ENCODE data around the gene DCAF5. TPM values are rescaled to one million over a fixed set of nuclear protein-coding genes. Genes with fewer than 3 reads are reported as not detected.

Gene DCAF5
- total and polyA plus RNA-seq, 2 donors (not counting 1 experiment from before 2014, with no cell fraction given) = 62.2 to 65.5 TPM

GRCh38 chr14:69004731-69005431, 148.0 kb downstream of the DCAF5 start:
- no peak overlapping the region for H3K9ac ChIP-seq (ENCODE audit: low read length)
- no peak for TF ChIP-seq EZH2 (IDR thresholded peaks at IDR 0.05; ENCODE audit: borderline replicate concordance, insufficient read depth, low read depth, low read length, poor library complexity, severe bottlenecking)
- TF ChIP-seq CTCF (IDR thresholded peaks at IDR 0.05) = no peak
- Mint-ChIP-seq H3K27ac (no peak overlapping the region), H3K4me3 (no peak overlapping the region), H3K9me3 (ENCODE audit: insufficient read depth) (no peaks in the 10 kb centered on the region), H3K4me1 (no peaks in the 10 kb centered on the region), H3K27me3 (peaks cover 22% of the 10 kb centered on the region)
- ATAC-seq (ENCODE audit: low read depth) = no peak
- H3K4me2 ChIP-seq (replicated peaks; ENCODE audit: low read depth, low read length, poor library complexity, severe bottlenecking) = no peak overlapping the region
- no peaks in the 10 kb centered on the region for H3K9me3 ChIP-seq (ENCODE audit: control extremely low read depth in 1 of 3, control insufficient read depth in 2 of 3, insufficient read depth in 1 of 3, low read length in 2 of 3)
- intact Hi-C loops (cut with micrococcal nuclease) = no loop called here
- DNase-seq = no peak
- no peak overlapping the region for H3K27ac ChIP-seq (ENCODE audit: low read length in 2 of 2)
- no peaks in the 10 kb centered on the region for H3K36me3 ChIP-seq (replicated peaks in 1 of 2; ENCODE audit: control extremely low read depth in 1 of 2, control insufficient read depth in 1 of 2, extremely low read depth in 1 of 2, insufficient read depth in 2 of 2, low read length in 1 of 2)
- CTCF ChIA-PET = no interaction called here
- no peak overlapping the region for H2AFZ ChIP-seq (ENCODE audit: insufficient read depth, low read depth, low read length, poor library complexity, severe bottlenecking)
- H4K20me1 ChIP-seq (ENCODE audit: control insufficient read depth, insufficient read depth, low read length, poor library complexity, severe bottlenecking) = no peaks in the 10 kb centered on the region
- 89% methylated on average over 2 of the region's 7 CpGs for WGBS (ENCODE audit: insufficient coverage)
- no peaks in the 10 kb centered on the region for H3K79me2 ChIP-seq (ENCODE audit: control insufficient read depth, insufficient read depth, low read length)
- POLR2A ChIA-PET = no interaction called here
- no peaks in the 10 kb centered on the region for H3K27me3 ChIP-seq (replicated peaks in 1 of 4; ENCODE audit: control extremely low read depth in 1 of 4, control insufficient read depth in 3 of 4, insufficient read depth in 4 of 4, low read length in 3 of 4)
- no peak overlapping the region for H3K4me3 ChIP-seq (ENCODE audit: control extremely low read depth in 1 of 5, extremely low read depth in 1 of 5, insufficient read depth in 1 of 5, low read depth in 2 of 5, low read length in 4 of 5)
- H3K4me1 ChIP-seq (ENCODE audit: control insufficient read depth in 2 of 2, insufficient read depth in 2 of 2, low read length in 2 of 2) = no peaks in the 10 kb centered on the region

GRCh38 chr14:69003626-69004025, 149.3 kb downstream of the DCAF5 start:
- DNase-seq (no peak), ATAC-seq (ENCODE audit: low read depth) (no peak)
- Histone ChIP-seq H4K20me1 (ENCODE audit: control insufficient read depth, insufficient read depth, low read length, poor library complexity, severe bottlenecking) (no peaks in the 10 kb centered on the region), H3K4me2 (replicated peaks; ENCODE audit: low read depth, low read length, poor library complexity, severe bottlenecking) (no peak overlapping the region), H2AFZ (ENCODE audit: insufficient read depth, low read depth, low read length, poor library complexity, severe bottlenecking) (no peak overlapping the region), H3K4me3 (ENCODE audit: control extremely low read depth in 1 of 5, extremely low read depth in 1 of 5, insufficient read depth in 1 of 5, low read depth in 2 of 5, low read length in 4 of 5) (no peak overlapping the region), H3K4me1 (ENCODE audit: control insufficient read depth in 2 of 2, insufficient read depth in 2 of 2, low read length in 2 of 2) (no peaks in the 10 kb centered on the region), H3K9me3 (ENCODE audit: control extremely low read depth in 1 of 3, control insufficient read depth in 2 of 3, insufficient read depth in 1 of 3, low read length in 2 of 3) (no peaks in the 10 kb centered on the region), H3K36me3 (replicated peaks in 1 of 2; ENCODE audit: control extremely low read depth in 1 of 2, control insufficient read depth in 1 of 2, extremely low read depth in 1 of 2, insufficient read depth in 2 of 2, low read length in 1 of 2) (no peaks in the 10 kb centered on the region), H3K9ac (ENCODE audit: low read length) (no peak overlapping the region), H3K79me2 (ENCODE audit: control insufficient read depth, insufficient read depth, low read length) (no peaks in the 10 kb centered on the region), H3K27me3 (replicated peaks in 1 of 4; ENCODE audit: control extremely low read depth in 1 of 4, control insufficient read depth in 3 of 4, insufficient read depth in 4 of 4, low read length in 3 of 4) (no peaks in the 10 kb centered on the region), H3K27ac (ENCODE audit: low read length in 2 of 2) (no peak overlapping the region)
- ChIA-PET POLR2A (no interaction called here), CTCF (interaction anchor here (0.5 kb wide), 1 partner anchor 408 kb away, joined by 3 read pairs; no protein-coding TSS in a partner anchor)
- H3K4me1 Mint-ChIP-seq = no peaks in the 10 kb centered on the region
- intact Hi-C loops (cut with micrococcal nuclease) = no loop called here
- no peaks in the 10 kb centered on the region for H3K9me3 Mint-ChIP-seq (ENCODE audit: insufficient read depth)
- no peak overlapping the region for H3K4me3 Mint-ChIP-seq
- peaks cover 28% of the 10 kb centered on the region for H3K27me3 Mint-ChIP-seq
- 88% methylated on average over 10 of the region's 10 CpGs for WGBS (ENCODE audit: insufficient coverage)
- no peak overlapping the region for H3K27ac Mint-ChIP-seq
- TF ChIP-seq EZH2 (IDR thresholded peaks at IDR 0.05; ENCODE audit: borderline replicate concordance, insufficient read depth, low read depth, low read length, poor library complexity, severe bottlenecking) (no peak), CTCF (IDR thresholded peaks at IDR 0.05) (no peak)

Measured in B cell (primary cell).